Erythroblast (primary cell): ENCODE measurements around the gene LTB.

ENCODE experiments used
- DNase-seq, 2 experiments: peaks; one replicate each; lab custom pipeline; 2025; lab: John Stamatoyannopoulos, UW
- GATA1 ChIP-seq: IDR thresholded peaks from 2 replicates; pipeline ENCODE4 v1.6.1; 2011; ENCODE audit warnings: low read depth, mild to moderate bottlenecking, control low read depth, low read length, moderate library complexity
- POLR2A ChIP-seq: IDR thresholded peaks from 2 replicates; pipeline ENCODE4 v1.6.1; 2011; ENCODE audit warnings: mild to moderate bottlenecking, low read length

Gene LTB

DNA sequence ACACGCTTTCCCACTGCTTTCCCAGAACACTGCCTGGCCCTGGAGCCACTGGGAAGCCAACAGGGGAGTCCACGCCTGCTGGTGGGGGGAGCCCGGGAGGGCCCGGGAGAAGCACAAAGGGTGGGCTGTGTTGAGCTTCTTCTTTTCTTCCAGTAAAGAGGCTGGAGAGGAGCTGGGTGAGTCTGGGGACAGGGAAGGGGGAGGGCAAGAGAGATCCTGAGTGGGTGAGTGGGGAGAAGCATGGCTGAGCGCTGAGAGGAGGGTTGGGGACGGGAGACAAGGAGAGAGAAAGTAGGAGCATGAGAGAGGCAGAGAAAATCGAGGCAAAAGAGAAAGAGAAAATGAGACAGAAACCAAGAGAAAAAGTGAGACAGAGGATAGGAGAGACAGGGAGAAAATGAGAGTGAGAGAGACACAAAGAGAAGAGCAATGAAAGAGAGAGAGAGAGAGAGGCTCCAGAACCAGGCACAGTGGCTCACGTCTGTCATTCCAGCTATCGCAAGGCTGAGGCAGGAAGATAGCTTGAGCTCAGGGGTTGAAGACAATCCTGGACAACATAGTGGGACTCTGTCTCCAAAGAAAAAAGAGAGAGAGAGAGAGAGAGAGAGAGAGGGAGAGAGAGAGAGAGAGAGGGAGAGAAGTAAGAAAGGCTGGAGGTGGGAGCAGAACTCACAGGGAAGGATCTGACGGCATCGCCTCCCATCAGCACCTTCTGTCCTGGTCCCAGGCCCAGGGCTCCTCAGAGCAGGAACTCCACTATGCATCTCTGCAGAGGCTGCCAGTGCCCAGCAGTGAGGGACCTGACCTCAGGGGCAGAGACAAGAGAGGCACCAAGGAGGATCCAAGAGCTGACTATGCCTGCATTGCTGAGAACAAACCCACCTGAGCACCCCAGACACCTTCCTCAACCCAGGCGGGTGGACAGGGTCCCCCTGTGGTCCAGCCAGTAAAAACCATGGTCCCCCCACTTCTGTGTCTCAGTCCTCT, 5.9 kb upstream of the LTB start:
- no peak for DNase-seq
- TF ChIP-seq GATA1 (no peak), POLR2A (no peak)

DNA sequence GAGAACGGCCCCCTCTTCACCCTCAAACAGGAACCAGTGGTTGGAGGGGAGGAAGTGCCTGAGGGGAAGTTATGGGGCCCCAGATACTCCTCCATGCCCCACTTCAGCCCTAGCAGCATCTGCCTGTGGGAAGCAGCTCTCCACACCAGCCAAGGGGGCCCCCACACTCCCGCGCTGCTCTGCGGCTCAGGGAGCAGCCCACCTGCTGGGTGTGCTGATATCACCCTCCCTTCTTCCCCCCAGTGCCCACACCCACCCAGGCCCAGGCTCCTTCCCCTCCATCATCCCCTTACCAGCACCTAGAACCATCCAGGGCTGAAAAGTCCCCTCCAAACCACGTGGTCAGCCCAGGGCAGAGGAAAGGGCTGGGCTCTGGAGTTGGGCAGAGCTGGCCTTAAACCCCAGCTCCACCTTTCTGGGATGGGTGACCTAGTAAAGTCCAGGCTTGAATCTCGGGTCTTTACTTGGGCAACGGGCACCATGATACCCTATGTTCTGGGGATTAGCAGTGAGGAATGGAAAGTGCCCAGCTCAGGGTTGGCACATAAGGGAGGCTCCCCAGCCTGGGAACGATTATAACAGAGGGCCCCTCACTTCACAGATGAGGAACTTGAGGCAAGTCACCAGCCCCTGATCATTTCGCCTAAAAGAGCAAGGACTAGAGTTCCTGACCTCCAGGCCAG, 4.5 kb upstream of the LTB start:
- TF ChIP-seq POLR2A, result no peak
- TF ChIP-seq GATA1, result no peak

DNA sequence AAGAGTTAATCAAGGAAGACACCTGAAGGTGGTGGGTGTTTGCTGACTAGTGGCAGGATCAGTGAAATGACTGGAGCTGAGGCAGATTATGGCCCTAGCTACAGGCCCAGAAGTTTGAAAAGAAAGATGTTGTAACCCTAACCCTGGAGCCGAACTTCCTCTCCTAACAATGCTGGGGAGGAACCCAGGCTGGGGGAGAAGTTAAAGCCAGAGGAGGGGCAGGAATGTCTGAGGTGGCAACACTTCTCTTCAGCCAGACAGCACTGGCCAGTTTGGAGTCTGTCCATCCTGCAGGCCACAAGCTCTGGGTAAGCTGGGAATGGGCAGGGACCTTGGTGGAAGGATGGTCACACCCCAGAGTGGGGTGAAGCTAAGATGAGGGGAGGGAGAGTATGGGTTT, 3.8 kb upstream of the LTB start, which contains the start of gene LST1:
Gene LST1, plus strand, starts transcription at position 270 of the 400 bp plus-strand sequence. CDS start 1,023 bp downstream, outside the sequence.
- TF ChIP-seq GATA1 (no peak), POLR2A (no peak)
- DNase-seq, result no peak

More for the DNA sequence above, 4.5 kb upstream of the LTB start:
- no peak for DNase-seq

DNA sequence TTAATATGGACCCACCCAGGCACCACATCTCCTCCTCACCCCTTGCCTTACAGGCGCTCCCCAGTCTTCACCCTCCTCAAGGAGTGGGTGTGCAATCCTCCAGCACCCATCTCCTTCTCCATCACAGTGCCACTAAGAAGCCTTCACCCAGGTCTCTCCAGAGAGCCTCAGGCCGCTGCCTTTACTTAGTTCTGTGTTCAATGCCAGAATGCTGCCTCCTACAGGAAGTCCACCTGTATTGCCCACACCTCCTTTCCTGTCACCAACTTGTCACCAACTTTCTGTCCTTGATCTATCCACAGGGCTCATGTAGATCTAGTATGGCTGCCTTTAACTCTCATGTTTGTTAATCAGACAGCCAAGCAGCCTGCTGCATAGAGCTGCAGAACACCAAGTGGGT, 3.3 kb upstream of the LTB start:
- peak; percentile 44 to 47 for DNase-seq
- TF ChIP-seq POLR2A (no peak), GATA1 (no peak)

DNA sequence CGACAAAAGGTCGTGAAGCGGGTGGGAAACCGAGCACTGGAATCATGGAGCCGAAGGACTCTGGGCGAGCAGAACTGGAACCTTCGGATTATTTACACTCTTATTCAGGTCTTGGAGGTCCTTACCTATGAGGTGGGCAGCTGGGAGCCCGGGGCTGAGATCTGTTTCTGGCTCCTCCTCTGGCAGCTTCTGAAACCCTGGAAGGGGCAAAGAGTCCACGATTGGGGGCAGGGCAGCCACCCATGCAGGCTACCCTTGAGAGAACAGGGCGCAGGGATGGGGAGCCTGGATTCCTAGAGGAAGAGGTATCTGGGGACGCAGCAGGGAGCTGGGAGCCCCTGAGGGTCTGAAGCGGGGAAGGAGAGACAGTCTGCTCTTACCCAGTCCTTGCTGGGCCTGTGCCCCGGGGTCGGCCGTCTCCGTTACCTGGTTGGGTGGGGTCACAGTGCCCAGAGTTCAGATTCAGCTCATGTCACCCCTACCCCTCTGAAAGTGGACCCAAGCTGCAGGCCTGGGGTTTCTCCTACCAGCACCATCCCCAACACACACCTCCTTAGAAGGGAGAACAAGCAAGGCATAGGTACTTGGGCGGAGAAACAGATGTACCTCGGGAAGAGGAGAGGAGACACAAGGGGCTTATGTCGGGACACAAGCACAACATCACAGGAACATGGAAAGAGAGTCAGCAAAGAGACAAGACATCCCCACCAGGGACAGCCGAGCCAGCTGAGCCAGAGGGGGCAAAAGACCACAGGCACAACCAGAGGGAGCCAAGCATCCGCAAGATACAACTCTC, 592 bp downstream of the LTB start:
- DNase-seq, result no peak
- TF ChIP-seq GATA1 (no peak), POLR2A (no peak)

DNA sequence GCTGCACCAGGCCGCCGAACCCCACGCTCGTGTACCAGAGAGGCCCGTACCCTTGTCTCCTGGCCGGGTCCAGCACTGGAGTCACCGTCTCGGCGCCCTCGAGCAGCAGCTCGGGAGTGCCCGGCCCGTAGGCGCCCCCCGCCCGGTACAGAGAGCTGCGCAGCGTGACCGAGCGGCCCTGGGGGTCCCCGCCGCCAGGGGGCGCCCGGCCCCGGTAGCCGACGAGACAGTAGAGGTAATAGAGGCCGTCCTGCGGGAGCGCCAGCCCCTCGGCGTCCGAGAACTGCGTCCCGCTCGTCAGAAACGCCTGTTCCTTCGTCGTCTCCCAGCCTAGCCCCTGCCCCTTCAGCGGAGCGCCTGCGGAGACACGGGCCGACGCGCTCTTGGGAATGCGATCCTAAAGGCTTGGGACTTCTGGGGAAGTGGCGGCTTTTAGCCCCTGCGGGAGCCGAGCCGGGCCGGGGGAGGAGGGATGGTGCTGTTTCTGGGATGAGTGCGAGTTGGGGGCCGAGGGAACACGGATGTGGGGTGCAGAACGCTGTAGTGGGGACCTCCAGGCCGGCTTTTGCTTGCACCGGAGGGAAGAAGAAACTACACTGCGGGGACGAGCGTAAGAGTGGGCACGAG, 1.3 kb downstream of the LTB start:
- DNase-seq, result peak; percentile 80 to 88
- TF ChIP-seq GATA1, result no peak
- no peak for TF ChIP-seq POLR2A

DNA sequence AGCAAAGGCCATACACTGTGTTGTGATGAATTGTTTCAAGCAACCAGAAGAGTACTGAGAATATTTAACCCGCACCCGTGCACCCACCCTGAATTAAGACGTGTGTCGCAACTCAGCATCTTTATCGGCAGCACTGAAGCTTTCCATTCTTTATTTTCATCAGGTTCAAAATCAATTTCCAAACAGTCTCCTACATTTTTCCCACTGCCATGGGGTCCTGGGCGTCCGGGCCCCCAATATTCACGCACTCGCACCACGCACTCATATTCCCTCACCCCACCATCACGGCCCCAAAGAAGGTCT, 1.8 kb downstream of the LTB start:
- TF ChIP-seq GATA1, result no peak
- no peak for TF ChIP-seq POLR2A
- DNase-seq, result no peak

DNA sequence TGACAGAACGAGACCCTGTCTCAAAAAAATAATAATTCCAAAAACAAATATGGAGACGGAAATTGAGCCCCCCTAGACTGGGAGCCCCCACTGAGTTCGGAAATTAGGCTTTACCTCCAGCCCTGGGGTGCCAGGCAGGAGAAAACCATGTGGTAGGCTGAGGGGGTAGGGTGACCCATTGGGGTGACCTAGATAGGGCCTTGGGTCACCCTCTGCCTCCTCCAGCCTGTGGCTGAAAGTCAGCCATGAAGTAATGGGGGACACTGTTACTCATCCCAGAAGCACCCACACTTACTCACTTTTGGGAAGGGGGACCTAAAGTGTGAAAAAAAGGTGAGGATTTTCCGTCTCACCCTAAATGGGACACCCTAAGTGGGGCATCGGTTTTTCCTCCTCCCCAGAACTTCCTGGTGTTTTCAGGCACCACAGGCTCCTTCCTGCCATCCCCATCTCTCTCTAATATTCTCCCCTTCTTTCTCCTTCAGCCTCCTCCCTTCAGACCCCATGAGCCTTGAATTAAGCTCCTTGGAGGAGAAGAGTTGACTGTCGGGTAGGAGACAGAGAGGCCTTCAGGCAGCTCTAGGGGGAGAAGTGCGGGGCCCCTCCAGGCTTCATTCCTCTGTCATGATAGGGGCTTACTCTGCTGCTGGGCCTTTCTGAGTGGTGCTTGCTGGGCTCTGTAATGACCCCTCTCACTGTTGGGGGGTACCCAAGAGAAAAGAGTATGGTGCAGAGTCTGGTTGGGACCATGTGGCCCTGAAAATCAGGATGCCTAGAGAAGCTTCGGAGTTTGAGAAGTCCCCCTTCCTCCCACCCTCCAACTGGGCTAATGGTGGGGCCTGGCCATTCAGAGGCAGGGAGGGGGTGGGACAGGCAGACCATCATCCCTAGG, 2.4 kb downstream of the LTB start:
- DNase-seq, result no peak
- TF ChIP-seq POLR2A (no peak), GATA1 (no peak)

DNA sequence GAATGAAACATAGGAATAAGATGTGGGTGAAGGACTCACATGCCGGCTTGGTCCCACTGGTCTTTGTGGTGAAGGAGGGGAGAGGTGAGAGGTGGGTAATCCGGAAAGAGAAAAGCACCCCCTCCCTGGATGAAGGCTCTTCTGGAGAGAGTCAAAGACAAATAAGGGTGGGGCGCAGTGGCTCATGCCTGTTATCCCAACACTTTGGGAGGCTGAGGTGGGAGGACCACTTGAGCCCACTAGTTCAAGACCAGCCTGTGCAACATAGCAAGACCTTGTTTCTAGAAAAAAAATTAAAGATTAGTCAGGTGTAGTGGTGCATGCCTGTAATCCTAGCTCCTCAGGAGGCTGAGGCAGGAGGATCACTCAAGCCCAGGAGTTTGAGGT, 3.1 kb downstream of the LTB start:
- no peak for DNase-seq
- TF ChIP-seq GATA1, result no peak
- TF ChIP-seq POLR2A, result no peak

DNA sequence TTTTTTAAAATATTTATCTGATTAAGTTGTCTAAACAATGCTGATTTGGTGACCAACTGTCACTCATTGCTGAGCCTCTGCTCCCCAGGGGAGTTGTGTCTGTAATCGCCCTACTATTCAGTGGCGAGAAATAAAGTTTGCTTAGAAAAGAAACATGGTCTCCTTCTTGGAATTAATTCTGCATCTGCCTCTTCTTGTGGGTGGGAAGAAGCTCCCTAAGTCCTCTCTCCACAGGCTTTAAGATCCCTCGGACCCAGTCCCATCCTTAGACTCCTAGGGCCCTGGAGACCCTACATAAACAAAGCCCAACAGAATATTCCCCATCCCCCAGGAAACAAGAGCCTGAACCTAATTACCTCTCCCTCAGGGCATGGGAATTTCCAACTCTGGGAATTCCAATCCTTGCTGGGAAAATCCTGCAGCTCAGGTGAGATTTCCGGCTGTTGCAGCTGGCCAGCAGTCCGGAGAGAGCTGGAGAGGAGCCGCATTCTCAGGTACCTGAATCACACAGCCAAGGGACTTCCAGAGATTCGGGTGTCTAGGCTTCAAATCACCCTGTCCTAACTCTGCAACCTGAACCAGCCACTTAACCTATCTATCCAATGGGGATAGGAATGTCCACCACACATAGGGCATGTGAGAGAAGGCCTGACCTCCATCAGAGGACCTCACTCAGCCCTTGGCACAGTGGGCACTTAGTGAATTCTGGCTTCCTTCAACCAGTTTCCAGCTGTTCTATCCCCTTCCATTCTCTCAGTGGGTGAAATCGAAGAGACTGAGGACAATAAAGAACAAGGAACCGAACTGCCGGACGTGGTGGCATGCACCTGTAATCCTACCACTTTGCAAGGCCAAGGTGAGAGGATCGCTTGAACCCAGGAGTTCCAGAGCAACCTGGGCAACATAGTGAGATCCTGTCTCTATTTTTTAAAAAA, 3.8 kb downstream of the LTB start:
- DNase-seq, result no peak
- TF ChIP-seq POLR2A, result no peak
- TF ChIP-seq GATA1, result no peak

DNA sequence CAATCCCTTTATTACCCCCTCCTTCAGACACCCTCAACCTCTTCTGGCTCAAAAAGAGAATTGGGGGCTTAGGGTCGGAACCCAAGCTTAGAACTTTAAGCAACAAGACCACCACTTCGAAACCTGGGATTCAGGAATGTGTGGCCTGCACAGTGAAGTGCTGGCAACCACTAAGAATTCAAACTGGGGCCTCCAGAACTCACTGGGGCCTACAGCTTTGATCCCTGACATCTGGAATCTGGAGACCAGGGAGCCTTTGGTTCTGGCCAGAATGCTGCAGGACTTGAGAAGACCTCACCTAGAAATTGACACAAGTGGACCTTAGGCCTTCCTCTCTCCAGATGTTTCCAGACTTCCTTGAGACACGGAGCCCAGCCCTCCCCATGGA, 4.7 kb downstream of the LTB start:
- no peak for DNase-seq
- no peak for TF ChIP-seq POLR2A
- TF ChIP-seq GATA1, result no peak
